Natural killer cell (primary cell): ENCODE data around the gene BMPR1A. TPM values are rescaled to one million over a fixed set of nuclear protein-coding genes. Genes with fewer than 3 reads are reported as not detected.

Source experiments
- ATAC-seq, 3 donors: fragments of 150-1000 bp in 2 of 3; fragments of 200-7000 bp in 1 of 3; cut with Tn5 transposase; 1 replicate in 1 of 3; 2 replicates in 2 of 3; pipeline ENCODE4 v1.10.0; 2021; ENCODE audit warnings: mild to moderate bottlenecking in 2 of 3, moderate library complexity in 2 of 3
- DNase-seq, 2 donors: peaks; one replicate each; pipeline versions ENCODE4 v3.0.0 to v3.0.0-alpha.2; 2013 to 2021; ENCODE audit warnings: mixed read lengths in 1 of 2
- H3K27ac ChIP-seq: one replicate; pipeline ENCODE4 v1.5.1; 2013; ENCODE audit warnings: mild to moderate bottlenecking, low read length
- H3K27me3 ChIP-seq: one replicate; pipeline ENCODE4 v1.6.1; 2013; ENCODE audit warnings: low read length; ENCODE audit not compliant: control insufficient read depth, insufficient read depth
- H3K36me3 ChIP-seq: one replicate; pipeline ENCODE4 v1.6.1; 2013; ENCODE audit warnings: low read length; ENCODE audit not compliant: control insufficient read depth, insufficient read depth
- H3K4me1 ChIP-seq: one replicate; pipeline ENCODE4 v1.6.1; 2013; ENCODE audit warnings: low read length; ENCODE audit not compliant: control insufficient read depth, insufficient read depth
- H3K4me3 ChIP-seq: one replicate; pipeline ENCODE4 v1.5.1; 2013; ENCODE audit warnings: low read length
- H3K9me3 ChIP-seq: one replicate; pipeline ENCODE4 v1.6.1; 2013; ENCODE audit warnings: low read length; ENCODE audit not compliant: control insufficient read depth, insufficient read depth
- H3K27ac Mint-ChIP-seq, 2 donors: one replicate each; pipeline ENCODE4 v1.8.0; 2022; ENCODE audit warnings: mild to moderate bottlenecking in 2 of 2, mixed read lengths in 2 of 2, moderate library complexity in 1 of 2
- H3K27me3 Mint-ChIP-seq, 2 donors: one replicate each; pipeline ENCODE4 v1.8.0; 2022; ENCODE audit warnings: low read depth in 2 of 2, mixed read lengths in 2 of 2
- H3K36me3 Mint-ChIP-seq: one replicate; pipeline ENCODE4 v1.8.0; 2022; ENCODE audit warnings: mixed read lengths
- H3K4me1 Mint-ChIP-seq, 2 donors: one replicate each; pipeline ENCODE4 v1.8.0; 2022; ENCODE audit warnings: mixed read lengths in 2 of 2
- H3K4me3 Mint-ChIP-seq: one replicate; pipeline ENCODE4 v1.8.0; 2022; ENCODE audit warnings: mild to moderate bottlenecking, moderate library complexity, mixed read lengths
- H3K9me3 Mint-ChIP-seq, 2 donors: one replicate each; pipeline ENCODE4 v1.8.0; 2022; ENCODE audit warnings: mixed read lengths in 2 of 2
- WGBS: methylation state at CpG from one replicate; pipeline ENCODE4 v1.1.7; 2013; ENCODE audit warnings: missing lambda C conversion rate; ENCODE audit not compliant: insufficient coverage; 5-methylcytosine and 5-hydroxymethylcytosine counted together
- intact Hi-C: fragments of 100-400 bp; cut with micrococcal nuclease; formaldehyde crosslinking; loops from one replicate; pipeline ENCODE4 v1.14.2; 2022
- total RNA-seq, 4 donors: library from RNA; stranded (reverse); fragments of 120-200 nt in 1 of 4; gene quantifications; one replicate each; pipeline versions ENCODE4 v1.2.3 to v1.2.4, GENCODE V29; 2013 to 2022
- TF ChIP-seq, protein P1 (sequence below): fragments of 200-600 bp; IDR thresholded peaks from one replicate; pipeline ENCODE4 v1.8.0; 2022; ENCODE audit warnings: antibody characterized with exemption

The BMPR1A gene
- total RNA-seq, 3 donors from 2014 or later (not counting 1 experiment from before 2014, with no cell fraction given): 5.5 to 8.1 (median 7.7) TPM

DNA sequence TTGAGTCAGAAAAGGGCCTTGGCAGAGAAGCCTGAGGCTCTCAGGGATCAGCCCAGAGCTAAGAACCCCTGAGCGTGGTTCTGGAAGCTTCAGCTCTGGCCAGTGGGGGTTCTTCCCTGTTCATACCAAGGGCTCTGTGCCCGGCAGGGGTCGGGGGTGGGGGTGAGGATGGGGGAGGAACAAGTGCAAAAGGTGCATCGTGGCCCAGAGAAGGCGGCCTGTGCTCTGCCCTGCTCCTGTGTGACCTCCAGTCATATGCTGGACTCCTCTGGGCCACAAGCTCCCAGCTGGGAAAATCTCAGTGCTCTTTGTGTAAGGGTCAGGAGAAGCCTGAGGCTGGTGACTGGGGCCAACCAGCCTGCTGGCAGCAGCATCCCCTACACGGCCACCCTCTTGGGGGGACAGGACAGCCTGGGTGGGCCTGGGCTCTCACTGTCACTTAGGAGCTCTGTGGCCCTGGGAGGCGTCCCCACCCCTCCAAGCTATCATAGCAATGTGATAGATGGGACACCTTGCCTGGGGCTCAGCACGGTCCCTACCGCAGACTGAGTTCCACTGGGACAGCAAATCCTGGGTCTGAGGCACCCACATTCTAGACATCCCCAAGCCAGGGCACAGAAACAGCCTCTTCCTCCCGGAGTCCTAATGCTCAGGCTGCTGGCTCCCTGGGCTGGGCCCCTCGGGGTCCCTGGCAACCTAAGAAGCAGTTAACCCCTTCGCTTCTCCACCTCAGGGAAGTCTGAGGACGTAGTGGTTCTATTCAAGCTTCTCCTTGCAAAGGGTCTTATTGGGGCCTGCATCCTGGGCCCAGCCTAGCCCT is 198.5 kb downstream of the BMPR1A start:
- H3K36me3 Mint-ChIP-seq: peaks cover 8% of the 10 kb centered on the region
- H3K9me3 ChIP-seq: peaks cover 12% of the 10 kb centered on the region
- H3K4me1 Mint-ChIP-seq: peaks cover 0 to 5% of the 10 kb centered on the region in 2 donors
- intact Hi-C loops: no loop called here
- WGBS: 89% methylated on average over 13 of the region's 13 CpGs
- DNase-seq (no peak), ATAC-seq (no peak)
- H3K4me3 ChIP-seq: no peak overlapping the region
- no peaks in the 10 kb centered on the region for H3K27me3 ChIP-seq
- no peak overlapping the region for H3K27ac Mint-ChIP-seq
- H3K27ac ChIP-seq: no peak overlapping the region
- H3K4me1 ChIP-seq: peaks cover 7% of the 10 kb centered on the region
- H3K36me3 ChIP-seq: no peaks in the 10 kb centered on the region
- peaks cover 3 to 6% of the 10 kb centered on the region in 2 donors for H3K9me3 Mint-ChIP-seq
- H3K27me3 Mint-ChIP-seq: no peaks in the 10 kb centered on the region
- no peak overlapping the region for H3K4me3 Mint-ChIP-seq
- TF ChIP-seq, protein P1, sequence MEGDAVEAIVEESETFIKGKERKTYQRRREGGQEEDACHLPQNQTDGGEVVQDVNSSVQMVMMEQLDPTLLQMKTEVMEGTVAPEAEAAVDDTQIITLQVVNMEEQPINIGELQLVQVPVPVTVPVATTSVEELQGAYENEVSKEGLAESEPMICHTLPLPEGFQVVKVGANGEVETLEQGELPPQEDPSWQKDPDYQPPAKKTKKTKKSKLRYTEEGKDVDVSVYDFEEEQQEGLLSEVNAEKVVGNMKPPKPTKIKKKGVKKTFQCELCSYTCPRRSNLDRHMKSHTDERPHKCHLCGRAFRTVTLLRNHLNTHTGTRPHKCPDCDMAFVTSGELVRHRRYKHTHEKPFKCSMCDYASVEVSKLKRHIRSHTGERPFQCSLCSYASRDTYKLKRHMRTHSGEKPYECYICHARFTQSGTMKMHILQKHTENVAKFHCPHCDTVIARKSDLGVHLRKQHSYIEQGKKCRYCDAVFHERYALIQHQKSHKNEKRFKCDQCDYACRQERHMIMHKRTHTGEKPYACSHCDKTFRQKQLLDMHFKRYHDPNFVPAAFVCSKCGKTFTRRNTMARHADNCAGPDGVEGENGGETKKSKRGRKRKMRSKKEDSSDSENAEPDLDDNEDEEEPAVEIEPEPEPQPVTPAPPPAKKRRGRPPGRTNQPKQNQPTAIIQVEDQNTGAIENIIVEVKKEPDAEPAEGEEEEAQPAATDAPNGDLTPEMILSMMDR: no peak

DNA sequence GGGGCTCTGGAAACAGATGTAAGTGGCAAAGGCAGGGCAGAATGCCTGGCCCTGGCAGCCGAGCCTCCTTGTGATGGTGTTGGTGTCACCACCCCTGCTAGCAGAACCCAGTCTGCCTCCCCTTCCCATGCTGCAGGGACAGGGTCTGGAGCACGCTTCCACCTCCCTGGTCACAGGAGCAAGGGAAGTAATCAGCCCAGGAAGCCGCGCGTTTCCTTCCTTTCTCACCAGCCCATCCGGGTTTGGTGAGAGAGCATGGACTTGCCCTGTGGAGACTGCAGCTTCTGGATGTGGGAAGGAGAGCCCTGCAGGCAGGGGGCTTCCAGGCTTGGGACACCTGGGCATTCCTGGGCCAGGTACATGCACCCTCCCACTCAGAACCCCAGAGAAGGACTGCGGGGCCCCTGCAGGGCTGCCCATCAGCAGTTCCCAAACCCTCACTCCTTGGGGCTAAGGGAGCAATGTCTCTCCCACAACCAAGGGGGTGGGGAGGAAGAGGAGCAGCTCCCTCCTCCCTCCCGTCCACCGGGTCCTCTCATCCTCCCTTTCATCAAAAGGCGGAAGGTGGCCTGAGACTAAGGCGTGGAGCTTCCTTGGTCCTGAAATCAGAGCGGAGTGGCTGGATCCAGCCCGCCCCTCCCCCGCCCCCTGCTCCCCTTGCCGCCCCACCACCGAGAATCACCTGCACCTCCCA is 199.2 kb downstream of the BMPR1A start:
- 70% methylated on average over 10 of the region's 16 CpGs for WGBS
- Histone ChIP-seq H3K36me3 (no peaks in the 10 kb centered on the region), H3K4me3 (no peak overlapping the region), H3K27ac (no peak overlapping the region), H3K9me3 (peaks cover 12% of the 10 kb centered on the region), H3K27me3 (no peaks in the 10 kb centered on the region), H3K4me1 (peaks cover 7% of the 10 kb centered on the region)
- Mint-ChIP-seq H3K36me3 (peaks cover 8% of the 10 kb centered on the region), H3K27me3 (no peaks in the 10 kb centered on the region), H3K9me3 (peaks cover 3 to 6% of the 10 kb centered on the region in 2 donors), H3K4me3 (no peak overlapping the region), H3K27ac (no peak overlapping the region), H3K4me1 (no peaks in the 10 kb centered on the region)
- intact Hi-C loops: no loop called here
- ATAC-seq (no peak), DNase-seq (no peak)
- TF ChIP-seq, protein P1: no peak

- no peaks in the 10 kb centered on the region for H3K36me3 ChIP-seq
- Mint-ChIP-seq H3K36me3 (peaks cover 8% of the 10 kb centered on the region), H3K9me3 (peaks cover 3 to 6% of the 10 kb centered on the region in 2 donors), H3K4me3 (no peak overlapping the region), H3K4me1 (no peaks in the 10 kb centered on the region), H3K27me3 (no peaks in the 10 kb centered on the region), H3K27ac (no peak overlapping the region)
- no peak for DNase-seq
- ATAC-seq: no peak
- intact Hi-C loops: no loop called here
- no peaks in the 10 kb centered on the region for H3K27me3 ChIP-seq
- 74% methylated on average over 5 of the region's 7 CpGs for WGBS
- peaks cover 12% of the 10 kb centered on the region for H3K9me3 ChIP-seq
- TF ChIP-seq, protein P1: no peak
- no peak overlapping the region for H3K4me3 ChIP-seq
- H3K4me1 ChIP-seq: peaks cover 7% of the 10 kb centered on the region
- H3K27ac ChIP-seq: no peak overlapping the region
Observed at GRCh38 chr10:86956195-86956847, 199.9 kb downstream of the BMPR1A start.
